Transverse colon (tissue), 4 donors: ENCODE data around the gene ELAPOR1.

Experiments
- EP300 ChIP-seq: sonication (generic); formaldehyde crosslinking; IDR thresholded peaks from one replicate; pipeline ENCODE4 v1.6.1; 2017; ENCODE audit warnings: antibody characterized with exemption, low read depth
- POLR2A ChIP-seq: fragments of 450-650 bp; IDR thresholded peaks from one replicate; pipeline ENCODE4 v1.6.1; 2016; ENCODE audit warnings: antibody characterized with exemption, mild to moderate bottlenecking, moderate library complexity
- POLR2AphosphoS5 ChIP-seq, 3 donors: sonication (generic); formaldehyde crosslinking; IDR thresholded peaks; one replicate each; pipeline ENCODE4 v1.6.1; 2016; ENCODE audit warnings: antibody characterized with exemption in 3 of 3
- TF ChIP-seq, protein P1 (sequence below), 5 experiments: fragments of 200-600 bp in 3 of 5; fragments of 450-650 bp in 2 of 5; sonication (generic) in 3 of 5; IDR thresholded peaks; 1 replicate in 2 of 5; 2 replicates in 3 of 5; pipeline ENCODE4 v1.5.1; 2016 to 2017; ENCODE audit warnings: antibody characterized with exemption in 5 of 5, inconsistent platforms in 3 of 5, mild to moderate bottlenecking in 2 of 5, moderate library complexity in 1 of 5

DNA sequence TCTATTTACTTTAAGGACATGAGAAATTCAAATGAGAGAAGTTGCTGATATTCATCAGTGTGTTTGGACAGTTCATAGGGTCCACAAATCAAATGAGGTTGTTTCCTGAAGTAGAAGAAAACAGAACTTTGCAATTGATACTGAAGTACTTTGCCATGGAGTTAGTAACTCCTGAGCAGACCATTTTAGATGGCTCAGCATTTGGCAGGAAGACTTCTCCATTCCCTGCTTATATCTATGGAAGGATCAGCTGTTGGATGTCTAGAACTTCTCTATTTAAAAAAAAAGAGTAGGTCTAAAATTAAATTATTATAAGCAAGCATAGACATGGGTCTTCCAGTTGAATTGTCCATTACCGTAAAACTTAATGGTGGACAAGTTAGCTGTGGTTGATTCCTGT, 18.3 kb upstream of the ELAPOR1 start:
- no peak for TF ChIP-seq POLR2A
- TF ChIP-seq, protein P1, sequence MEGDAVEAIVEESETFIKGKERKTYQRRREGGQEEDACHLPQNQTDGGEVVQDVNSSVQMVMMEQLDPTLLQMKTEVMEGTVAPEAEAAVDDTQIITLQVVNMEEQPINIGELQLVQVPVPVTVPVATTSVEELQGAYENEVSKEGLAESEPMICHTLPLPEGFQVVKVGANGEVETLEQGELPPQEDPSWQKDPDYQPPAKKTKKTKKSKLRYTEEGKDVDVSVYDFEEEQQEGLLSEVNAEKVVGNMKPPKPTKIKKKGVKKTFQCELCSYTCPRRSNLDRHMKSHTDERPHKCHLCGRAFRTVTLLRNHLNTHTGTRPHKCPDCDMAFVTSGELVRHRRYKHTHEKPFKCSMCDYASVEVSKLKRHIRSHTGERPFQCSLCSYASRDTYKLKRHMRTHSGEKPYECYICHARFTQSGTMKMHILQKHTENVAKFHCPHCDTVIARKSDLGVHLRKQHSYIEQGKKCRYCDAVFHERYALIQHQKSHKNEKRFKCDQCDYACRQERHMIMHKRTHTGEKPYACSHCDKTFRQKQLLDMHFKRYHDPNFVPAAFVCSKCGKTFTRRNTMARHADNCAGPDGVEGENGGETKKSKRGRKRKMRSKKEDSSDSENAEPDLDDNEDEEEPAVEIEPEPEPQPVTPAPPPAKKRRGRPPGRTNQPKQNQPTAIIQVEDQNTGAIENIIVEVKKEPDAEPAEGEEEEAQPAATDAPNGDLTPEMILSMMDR (IDR thresholded peaks at IDR 0.05): no peak
- no peak for TF ChIP-seq EP300
- no peak for TF ChIP-seq POLR2AphosphoS5 (IDR thresholded peaks at IDR 0.05)
